HUES64 (cell line): ENCODE results near the gene SLC37A1.

Experiments
- H3K27ac ChIP-seq: 2 replicates; pipeline ENCODE4 v1.7.0; 2013; ENCODE audit warnings: low read depth, low read length, inconsistent platforms
- H3K27me3 ChIP-seq: 2 replicates; pipeline ENCODE4 v1.6.1; 2013; ENCODE audit warnings: mild to moderate bottlenecking, low read length; ENCODE audit not compliant: insufficient read depth
- H3K36me3 ChIP-seq: 2 replicates; pipeline ENCODE4 v1.6.1; 2013; ENCODE audit warnings: mild to moderate bottlenecking, low read length; ENCODE audit not compliant: insufficient read depth
- H3K4me1 ChIP-seq: 2 replicates; pipeline ENCODE4 v1.6.1; 2013; ENCODE audit warnings: mild to moderate bottlenecking, low read length, moderate library complexity; ENCODE audit not compliant: insufficient read depth
- H3K4me3 ChIP-seq: 2 replicates; pipeline ENCODE4 v1.5.1; 2013; ENCODE audit warnings: mild to moderate bottlenecking, low read length, moderate library complexity
- H3K9ac ChIP-seq: 2 replicates; pipeline ENCODE4 v1.6.1; 2013; ENCODE audit warnings: mild to moderate bottlenecking, low read depth, low read length
- H3K9me3 ChIP-seq: 2 replicates; pipeline ENCODE4 v1.6.1; 2013; ENCODE audit warnings: low read depth, low read length; ENCODE audit not compliant: insufficient read depth
- WGBS: fragments of 150-250, 120-280 bp; methylation state at CpG from one replicate; pipeline ENCODE4 v1.1.7; 2013; ENCODE audit warnings: missing lambda C conversion rate; 5-methylcytosine and 5-hydroxymethylcytosine counted together

Gene SLC37A1

DNA sequence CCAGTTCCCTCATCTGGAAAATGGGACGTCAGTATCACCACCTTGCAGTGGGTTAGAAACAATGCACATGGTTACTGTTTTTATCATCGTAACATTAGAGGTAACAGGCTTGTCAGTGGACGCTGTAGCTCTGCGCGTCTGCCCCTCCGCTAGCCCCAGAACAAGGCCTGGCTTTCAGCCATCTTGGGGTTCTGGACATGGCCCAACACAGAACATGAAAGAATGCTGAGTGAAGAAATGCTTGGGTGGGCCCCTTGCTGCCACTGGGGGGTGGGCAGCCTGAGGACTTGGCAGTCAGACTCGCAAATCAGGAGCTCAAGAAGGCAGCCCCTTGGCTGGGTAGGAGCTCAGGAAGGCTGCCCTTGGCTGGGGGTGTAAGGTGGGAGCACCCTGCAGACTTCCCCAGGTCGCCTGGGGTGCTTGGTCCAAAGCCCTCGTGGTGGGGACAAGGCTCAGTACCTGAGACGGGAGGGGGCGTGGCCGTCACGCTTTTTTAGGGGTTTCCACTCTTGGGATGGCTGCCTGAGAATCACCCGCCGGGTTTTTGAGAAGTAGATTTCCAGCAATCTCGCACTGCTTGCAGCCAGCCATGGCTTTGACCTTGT lies 51.7 kb downstream of the SLC37A1 start:
- 94% methylated on average over 16 of the region's 16 CpGs for WGBS
- H3K36me3 ChIP-seq = peaks cover 22% of the 10 kb centered on the region
- no peak overlapping the region for H3K9ac ChIP-seq
- no peaks in the 10 kb centered on the region for H3K27me3 ChIP-seq
- H3K27ac ChIP-seq = no peak overlapping the region
- H3K4me3 ChIP-seq = no peak overlapping the region
- no peaks in the 10 kb centered on the region for H3K9me3 ChIP-seq
- H3K4me1 ChIP-seq = no peaks in the 10 kb centered on the region

DNA sequence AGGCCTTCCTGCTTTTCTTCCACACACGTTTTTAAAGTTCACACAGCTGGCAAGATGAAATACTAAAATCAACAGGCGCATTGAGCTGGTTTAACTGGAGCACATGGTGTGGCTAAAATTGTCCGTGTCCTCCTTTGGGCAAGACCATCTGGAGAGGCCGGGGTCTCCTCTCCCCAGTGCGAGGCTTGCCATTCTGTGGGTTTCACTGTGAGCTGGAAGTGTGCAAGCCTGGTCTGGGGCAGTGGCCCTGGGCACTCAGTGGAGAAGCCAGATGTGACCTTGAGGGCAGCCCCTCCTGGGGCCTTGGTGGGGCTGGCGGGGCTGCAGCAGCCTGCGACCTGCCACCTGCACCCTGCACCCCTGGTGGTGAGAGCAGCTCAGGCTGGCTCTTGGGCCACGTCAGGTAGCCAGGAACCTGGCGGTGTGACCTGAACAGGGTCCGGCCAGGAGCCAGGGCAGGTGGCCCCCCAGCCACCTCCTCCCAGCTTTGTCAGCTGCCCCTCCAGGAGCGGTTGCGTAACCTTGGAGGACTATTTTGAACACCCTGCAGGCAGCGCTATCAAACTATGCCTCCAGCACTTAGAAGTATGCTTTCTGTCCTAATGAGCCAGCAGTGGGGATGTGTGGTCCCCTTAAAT lies 52.4 kb downstream of the SLC37A1 start:
- Histone ChIP-seq H3K27ac (no peak overlapping the region), H3K9ac (no peak overlapping the region)
- 91% methylated on average over 13 of the region's 13 CpGs for WGBS

DNA sequence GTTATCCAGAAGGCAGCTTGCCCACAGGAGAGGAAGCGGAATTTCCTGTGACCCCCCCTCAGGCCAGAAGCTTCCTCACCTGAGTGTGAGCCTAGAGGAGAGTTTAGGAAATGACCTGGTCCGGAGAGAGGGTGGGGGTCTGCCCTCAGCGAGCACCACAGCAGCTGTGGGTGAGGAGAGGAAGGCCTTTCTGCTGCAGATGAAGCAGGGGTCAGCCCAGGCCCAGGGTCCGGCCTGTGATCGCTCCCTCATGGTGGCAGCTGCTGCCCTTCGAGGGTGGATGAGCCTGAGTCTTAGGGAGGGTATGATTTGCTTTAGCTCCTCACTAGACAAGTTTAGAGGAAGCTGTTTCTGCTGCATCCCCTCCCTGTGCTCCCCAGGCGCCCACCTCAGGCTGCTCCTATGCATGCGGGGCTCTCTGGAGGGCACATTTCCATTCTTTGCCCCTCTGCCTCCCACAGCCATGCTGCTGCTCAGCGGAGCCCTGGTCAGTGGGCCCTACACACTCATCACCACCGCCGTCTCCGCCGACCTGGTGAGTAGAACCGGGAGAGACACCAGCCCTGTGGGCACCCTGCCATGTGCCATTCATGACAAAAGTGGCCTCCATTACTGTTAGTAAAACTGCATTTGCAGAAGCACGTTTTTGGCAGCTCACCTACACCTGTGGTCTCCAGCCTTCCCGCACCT lies 53.0 kb downstream of the SLC37A1 start:
- H3K27ac ChIP-seq = no peak overlapping the region
- no peaks in the 10 kb centered on the region for H3K27me3 ChIP-seq
- H3K36me3 ChIP-seq = peaks cover 25% of the 10 kb centered on the region
- H3K4me1 ChIP-seq = peaks cover 4% of the 10 kb centered on the region; the same call in 1 of the 2 replicates
- no peak overlapping the region for H3K9ac ChIP-seq
- WGBS = 88% methylated on average over 16 of the region's 16 CpGs
- no peak overlapping the region for H3K4me3 ChIP-seq
- H3K9me3 ChIP-seq = no peaks in the 10 kb centered on the region

More for the DNA sequence above, 52.4 kb downstream of the SLC37A1 start:
- peaks cover 23% of the 10 kb centered on the region for H3K36me3 ChIP-seq
- H3K4me1 ChIP-seq = peaks cover under 1% of the 10 kb centered on the region; the same call in 1 of the 2 replicates
- no peak overlapping the region for H3K4me3 ChIP-seq
- H3K9me3 ChIP-seq = no peaks in the 10 kb centered on the region
- no peaks in the 10 kb centered on the region for H3K27me3 ChIP-seq

DNA sequence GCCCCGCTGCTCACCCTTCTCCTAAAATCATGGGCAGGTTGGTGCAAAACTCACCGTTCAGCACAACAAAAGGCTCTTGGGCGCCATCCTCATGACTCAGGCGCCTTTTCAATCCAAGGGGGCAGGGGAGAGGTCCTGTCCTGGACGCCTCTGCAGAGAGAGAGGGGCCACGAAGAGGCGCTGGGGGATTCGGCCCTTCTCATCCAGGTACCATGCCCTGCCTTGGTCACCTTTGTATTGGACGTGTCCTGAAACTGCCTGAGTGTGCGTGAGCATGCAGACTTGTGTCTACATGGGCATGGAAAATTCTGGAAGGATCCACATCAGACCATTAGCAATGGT lies 53.5 kb downstream of the SLC37A1 start:
- Histone ChIP-seq H3K4me1 (peaks cover 4% of the 10 kb centered on the region; the same call in 1 of the 2 replicates), H3K27me3 (no peaks in the 10 kb centered on the region), H3K36me3 (peaks cover 20% of the 10 kb centered on the region; the same call in 1 of the 2 replicates), H3K27ac (no peak overlapping the region), H3K9me3 (no peaks in the 10 kb centered on the region), H3K9ac (no peak overlapping the region), H3K4me3 (no peak overlapping the region)
- 89% methylated on average over 10 of the region's 10 CpGs for WGBS

DNA sequence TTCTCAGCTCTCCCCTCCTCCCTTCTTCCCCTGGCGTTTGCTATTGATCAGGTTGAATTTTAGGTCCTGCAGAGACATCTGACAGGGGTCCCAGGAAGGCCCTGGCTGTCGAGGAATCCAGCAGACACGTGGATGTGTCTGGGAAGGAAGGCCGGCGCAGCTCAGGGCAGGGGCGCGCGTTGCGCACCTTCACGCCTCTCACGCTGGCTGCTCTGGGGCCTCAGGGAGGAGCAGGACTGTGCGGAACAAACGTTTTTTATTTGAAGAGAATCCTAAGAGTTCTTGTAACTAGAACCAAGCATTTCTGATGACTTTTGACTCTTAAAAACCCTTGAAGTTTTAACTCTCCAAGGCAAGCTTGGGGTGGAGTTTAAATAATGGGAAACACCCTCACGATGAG lies 54.2 kb downstream of the SLC37A1 start:
- Histone ChIP-seq H3K4me3 (no peak overlapping the region), H3K27me3 (no peaks in the 10 kb centered on the region), H3K27ac (no peak overlapping the region), H3K4me1 (peaks cover 4% of the 10 kb centered on the region; the same call in 1 of the 2 replicates), H3K36me3 (peaks cover 17% of the 10 kb centered on the region; the same call in 1 of the 2 replicates), H3K9ac (no peak overlapping the region), H3K9me3 (no peaks in the 10 kb centered on the region)
- WGBS = 93% methylated on average over 14 of the region's 14 CpGs

DNA sequence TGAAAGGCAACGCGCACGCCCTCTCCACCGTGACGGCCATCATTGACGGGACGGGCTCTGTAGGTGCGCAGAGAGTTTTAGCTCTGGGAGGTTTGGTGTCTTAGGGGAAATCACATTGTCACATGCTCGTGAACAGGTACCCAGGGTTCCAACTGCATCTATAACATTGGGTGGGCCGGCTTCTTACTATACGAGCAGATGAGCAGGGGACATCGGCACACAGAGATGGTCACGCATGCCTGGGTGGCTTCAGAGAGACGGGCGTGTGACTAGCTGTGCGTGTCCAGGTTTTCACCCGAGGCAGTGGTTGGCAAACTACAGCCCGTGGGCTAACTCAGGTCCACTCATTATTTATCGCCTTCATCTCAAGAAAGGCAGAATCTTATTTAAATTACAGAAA lies 54.7 kb downstream of the SLC37A1 start:
- H3K36me3 ChIP-seq = peaks cover 17% of the 10 kb centered on the region; the same call in 1 of the 2 replicates
- no peak overlapping the region for H3K9ac ChIP-seq
- no peak overlapping the region for H3K27ac ChIP-seq
- H3K9me3 ChIP-seq = no peaks in the 10 kb centered on the region
- no peaks in the 10 kb centered on the region for H3K27me3 ChIP-seq
- WGBS = 97% methylated on average over 19 of the region's 19 CpGs
- H3K4me1 ChIP-seq = peaks cover 4% of the 10 kb centered on the region; the same call in 1 of the 2 replicates
- no peak overlapping the region for H3K4me3 ChIP-seq

DNA sequence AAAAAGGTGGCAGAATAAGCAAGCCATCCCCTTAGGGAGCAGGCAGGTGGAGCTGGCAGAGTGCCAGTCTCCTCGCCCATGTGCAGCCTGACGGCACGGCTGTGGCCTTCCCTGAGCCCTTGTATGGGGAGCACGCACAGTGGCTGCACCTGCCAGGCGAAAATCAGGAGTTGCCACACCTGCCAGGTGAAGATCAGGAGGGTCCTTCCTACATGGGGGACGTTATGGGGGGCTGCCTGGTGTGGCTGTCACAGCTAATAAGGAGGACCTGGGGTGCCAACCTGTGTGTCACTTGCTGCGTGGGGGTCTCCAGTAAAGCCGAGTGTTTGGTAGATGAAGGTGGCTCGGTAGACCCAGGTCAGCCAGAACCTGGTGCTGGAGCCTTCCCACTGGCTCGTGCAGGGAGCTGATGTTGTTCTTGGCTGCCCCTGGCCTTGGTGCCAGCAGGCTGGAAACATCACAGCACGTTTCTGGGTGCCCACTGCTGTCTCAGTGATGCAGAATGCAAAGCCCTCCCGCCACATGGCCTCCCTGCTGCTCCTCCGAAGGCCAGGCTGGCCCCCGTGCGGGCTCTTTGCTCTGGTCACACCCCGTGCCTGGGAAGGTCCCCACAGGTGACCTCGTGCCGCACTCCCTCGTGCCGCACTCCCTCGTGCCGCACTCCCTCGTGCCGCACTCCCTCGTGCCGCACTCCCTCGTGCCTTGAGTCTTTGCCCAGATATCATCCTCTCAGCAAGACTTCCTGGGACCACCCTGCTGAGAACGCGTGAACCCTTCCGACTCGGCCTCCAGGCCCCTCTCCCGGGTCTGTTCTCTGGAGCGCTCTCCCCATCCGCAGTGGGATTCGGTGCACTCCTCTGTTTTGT lies 55.4 kb downstream of the SLC37A1 start:
- H3K27me3 ChIP-seq = no peaks in the 10 kb centered on the region
- peaks cover 4% of the 10 kb centered on the region; the same call in 1 of the 2 replicates for H3K4me1 ChIP-seq
- H3K9ac ChIP-seq = no peak overlapping the region
- H3K9me3 ChIP-seq = no peaks in the 10 kb centered on the region
- no peak overlapping the region for H3K4me3 ChIP-seq
- no peak overlapping the region for H3K27ac ChIP-seq
- WGBS = 92% methylated on average over 35 of the region's 35 CpGs
- peaks cover 17% of the 10 kb centered on the region; the same call in 1 of the 2 replicates for H3K36me3 ChIP-seq

DNA sequence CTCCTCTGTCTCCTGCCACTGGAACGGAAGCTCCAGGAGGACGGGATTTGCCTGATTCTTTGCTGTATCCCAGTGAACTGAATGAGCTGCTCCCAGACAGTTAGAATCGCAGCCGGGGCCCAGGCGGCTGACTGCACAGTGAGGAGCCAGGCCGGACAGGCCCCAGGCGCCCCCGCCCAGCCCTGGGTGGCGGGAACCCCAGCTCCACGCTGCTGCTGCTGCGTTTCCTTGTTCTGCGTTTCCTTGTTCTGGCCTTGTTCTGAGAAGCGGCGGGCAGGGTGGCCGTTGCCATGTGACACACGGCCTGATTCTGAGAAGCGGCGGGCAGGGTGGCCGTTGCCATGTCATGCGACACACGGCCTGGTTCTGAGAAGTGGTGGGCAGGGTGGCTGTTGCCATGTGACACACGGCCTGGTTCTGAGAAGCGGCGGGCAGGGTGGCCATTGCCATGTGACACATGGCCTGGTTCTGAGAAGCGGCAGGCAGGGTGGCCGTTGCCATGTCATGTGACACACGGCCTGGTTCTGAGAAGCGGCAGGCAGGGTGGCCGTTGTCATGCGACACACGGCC lies 56.2 kb downstream of the SLC37A1 start:
- peaks cover 4% of the 10 kb centered on the region; the same call in 1 of the 2 replicates for H3K4me1 ChIP-seq
- no peaks in the 10 kb centered on the region for H3K9me3 ChIP-seq
- H3K36me3 ChIP-seq = peaks cover 17% of the 10 kb centered on the region; the same call in 1 of the 2 replicates
- H3K27me3 ChIP-seq = no peaks in the 10 kb centered on the region
- H3K27ac ChIP-seq = no peak overlapping the region
- no peak overlapping the region for H3K4me3 ChIP-seq
- WGBS = 90% methylated on average over 31 of the region's 31 CpGs
- no peak overlapping the region for H3K9ac ChIP-seq

DNA sequence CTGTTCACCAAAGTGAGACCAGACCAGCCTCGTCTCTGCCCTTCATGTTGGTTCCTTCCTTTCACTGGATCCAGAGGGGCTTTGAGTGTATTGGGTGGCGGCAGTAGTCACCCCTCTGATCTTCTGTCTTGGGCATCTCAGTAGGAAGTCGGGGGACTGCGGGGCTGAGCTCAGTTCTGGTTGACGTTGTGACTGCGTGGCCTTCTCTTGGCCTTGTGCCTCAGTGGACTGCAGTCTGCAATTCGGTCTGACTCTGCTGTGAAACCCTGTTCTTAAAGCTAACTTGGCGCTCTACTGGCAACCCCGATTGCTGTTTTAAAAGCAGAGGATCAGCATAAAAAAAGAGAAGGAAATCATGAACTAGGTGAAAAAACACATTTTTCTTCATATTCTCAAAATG lies 56.7 kb downstream of the SLC37A1 start:
- Histone ChIP-seq H3K27me3 (no peaks in the 10 kb centered on the region), H3K27ac (no peak overlapping the region), H3K9ac (no peak overlapping the region), H3K36me3 (peaks cover 20% of the 10 kb centered on the region; the same call in 1 of the 2 replicates), H3K4me1 (peaks cover 4% of the 10 kb centered on the region; the same call in 1 of the 2 replicates), H3K4me3 (no peak overlapping the region), H3K9me3 (no peaks in the 10 kb centered on the region)
- WGBS = 93% methylated on average over 9 of the region's 9 CpGs

DNA sequence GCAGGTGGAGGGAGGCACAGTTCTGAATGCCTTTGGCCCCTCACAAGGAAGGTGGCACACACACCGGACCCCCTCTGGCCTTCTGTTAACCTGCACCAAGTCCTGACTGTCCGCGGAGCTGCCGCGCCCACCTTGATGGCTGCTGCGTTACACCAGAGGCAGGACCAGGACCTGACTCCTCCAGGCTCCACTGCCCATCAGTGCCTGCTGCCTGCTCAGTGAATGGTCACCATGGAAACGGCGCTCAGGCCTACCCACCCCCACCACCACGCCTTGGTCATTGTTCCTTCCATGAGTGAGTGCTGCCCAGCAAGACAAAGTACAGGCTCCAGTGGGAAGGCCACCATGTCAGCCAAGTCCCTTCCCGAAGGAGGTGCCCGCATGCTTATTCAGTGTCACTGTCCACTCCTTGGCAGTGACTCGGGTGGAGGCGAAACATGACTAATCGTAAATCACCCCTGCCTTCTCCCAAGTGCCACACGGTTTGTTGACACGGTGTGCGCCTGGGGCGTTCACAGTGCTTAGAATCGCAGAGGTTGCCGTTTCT lies 57.3 kb downstream of the SLC37A1 start:
- peaks cover 4% of the 10 kb centered on the region; the same call in 1 of the 2 replicates for H3K4me1 ChIP-seq
- H3K36me3 ChIP-seq = peaks cover 20% of the 10 kb centered on the region; the same call in 1 of the 2 replicates
- peaks cover 5% of the 10 kb centered on the region; the same call in 1 of the 2 replicates for H3K9me3 ChIP-seq
- H3K27ac ChIP-seq = no peak overlapping the region
- H3K4me3 ChIP-seq = no peak overlapping the region
- 89% methylated on average over 20 of the region's 20 CpGs for WGBS
- no peaks in the 10 kb centered on the region for H3K27me3 ChIP-seq
- H3K9ac ChIP-seq = peak overlapping the region; percentile 48; the same call in 1 of the 2 replicates
